Mesenchymal stem cell (in vitro differentiated cells and primary cell): ENCODE measurements around the gene TRAF3.

ENCODE experiments used
- DNase-seq: peaks from one replicate; pipeline ENCODE4 v3.0.0-alpha.2; 2013
- H2AFZ ChIP-seq: one replicate; pipeline ENCODE4 v1.6.1; 2013; ENCODE audit warnings: low read depth, mild to moderate bottlenecking, control low read depth, inconsistent platforms, low read length, moderate library complexity
- H2AK5ac ChIP-seq: 2 replicates; pipeline ENCODE4 v1.6.1; 2013; ENCODE audit warnings: low read length, moderate library complexity, mild to moderate bottlenecking, inconsistent platforms; ENCODE audit not compliant: severe bottlenecking
- H2BK120ac ChIP-seq: one replicate; pipeline ENCODE4 v1.6.1; 2013; ENCODE audit warnings: low read depth, mild to moderate bottlenecking, inconsistent platforms, low read length, moderate library complexity
- H2BK12ac ChIP-seq, 2 experiments: one replicate each; pipeline ENCODE4 v1.6.1; 2013; ENCODE audit warnings: inconsistent platforms in 2 of 2, low read length in 2 of 2, mild to moderate bottlenecking in 2 of 2, moderate library complexity in 2 of 2, control low read depth in 1 of 2
- H2BK15ac ChIP-seq: one replicate; pipeline ENCODE4 v1.6.1; 2013; ENCODE audit warnings: mild to moderate bottlenecking, low read depth, inconsistent platforms; ENCODE audit not compliant: poor library complexity, severe bottlenecking
- H2BK5ac ChIP-seq: 2 replicates; pipeline ENCODE4 v1.6.1; 2013; ENCODE audit warnings: low read depth, mild to moderate bottlenecking, low read length, control low read depth, inconsistent platforms; ENCODE audit not compliant: poor library complexity, severe bottlenecking
- H3K14ac ChIP-seq, 2 experiments: one replicate each; pipeline ENCODE4 v1.6.1; 2013; ENCODE audit warnings: inconsistent platforms in 2 of 2, low read length in 2 of 2, control low read depth in 1 of 2, mild to moderate bottlenecking in 1 of 2, moderate library complexity in 1 of 2
- H3K18ac ChIP-seq, 2 experiments: one replicate each; pipeline ENCODE4 v1.6.1; 2013; ENCODE audit warnings: inconsistent platforms in 2 of 2, low read length in 2 of 2, control low read depth in 1 of 2, low read depth in 1 of 2, mild to moderate bottlenecking in 1 of 2
- H3K23ac ChIP-seq, 2 experiments: one replicate each; pipeline ENCODE4 v1.6.1; 2013; ENCODE audit warnings: inconsistent platforms in 2 of 2, low read length in 2 of 2, mild to moderate bottlenecking in 2 of 2, moderate library complexity in 2 of 2, control low read depth in 1 of 2
- H3K27ac ChIP-seq: 2 replicates; pipeline ENCODE4 v1.5.1; 2013; ENCODE audit warnings: mild to moderate bottlenecking, moderate library complexity, low read length, control low read depth, inconsistent platforms; ENCODE audit not compliant: poor library complexity, severe bottlenecking
- H3K27me3 ChIP-seq, 2 experiments: 2 replicates each; pipeline versions ENCODE4 v1.6.1 to v1.7.0; 2013; ENCODE audit warnings: low read length in 2 of 2, mild to moderate bottlenecking in 2 of 2, moderate library complexity in 2 of 2, control low read depth in 1 of 2, inconsistent platforms in 1 of 2; ENCODE audit not compliant: control insufficient read depth in 1 of 2, insufficient read depth in 1 of 2
- H3K36me3 ChIP-seq, 2 experiments: 2 replicates each; pipeline versions ENCODE4 v1.6.1 to v1.7.0; 2013; ENCODE audit warnings: low read length in 2 of 2, control low read depth in 1 of 2, inconsistent platforms in 1 of 2, low read depth in 1 of 2, mild to moderate bottlenecking in 1 of 2; ENCODE audit not compliant: insufficient read depth in 2 of 2, control insufficient read depth in 1 of 2
- H3K4ac ChIP-seq, 2 experiments: one replicate each; pipeline ENCODE4 v1.6.1; 2013; ENCODE audit warnings: inconsistent platforms in 2 of 2, low read length in 2 of 2, mild to moderate bottlenecking in 2 of 2, moderate library complexity in 2 of 2, control low read depth in 1 of 2, low read depth in 1 of 2
- H3K4me1 ChIP-seq: 2 replicates; pipeline ENCODE4 v1.6.1; 2013; ENCODE audit warnings: low read depth, low read length, control low read depth; ENCODE audit not compliant: control insufficient read depth, insufficient read depth
- H3K4me2 ChIP-seq: 2 replicates; pipeline ENCODE4 v1.6.1; 2013; ENCODE audit warnings: low read length, mild to moderate bottlenecking, inconsistent platforms; ENCODE audit not compliant: poor library complexity, severe bottlenecking
- H3K4me3 ChIP-seq, 2 experiments: 2 replicates each; pipeline versions ENCODE4 v1.5.1 to v1.7.0; 2013; ENCODE audit warnings: low read length in 2 of 2, mild to moderate bottlenecking in 2 of 2, control low read depth in 1 of 2, low read depth in 1 of 2; ENCODE audit not compliant: insufficient read depth in 1 of 2
- H3K79me1 ChIP-seq: replicated peaks from 2 replicates; pipeline ENCODE4 v1.6.1; 2013; ENCODE audit warnings: mild to moderate bottlenecking, control low read depth, low read length, inconsistent platforms; ENCODE audit not compliant: poor library complexity, severe bottlenecking
- H3K9ac ChIP-seq: 2 replicates; pipeline ENCODE4 v1.7.0; 2013; ENCODE audit warnings: mild to moderate bottlenecking, low read length, moderate library complexity
- H3K9me3 ChIP-seq: 2 replicates; pipeline ENCODE4 v1.7.0; 2013; ENCODE audit warnings: mild to moderate bottlenecking, low read length; ENCODE audit not compliant: control insufficient read depth
- H4K8ac ChIP-seq: one replicate; pipeline ENCODE4 v1.6.1; 2013; ENCODE audit warnings: inconsistent platforms, mild to moderate bottlenecking, low read length, moderate library complexity
- H4K91ac ChIP-seq: one replicate; pipeline ENCODE4 v1.6.1; 2013; ENCODE audit warnings: mild to moderate bottlenecking, low read length, inconsistent platforms
- WGBS: methylation state at CpG from one replicate; pipeline ENCODE4 v1.1.7; 2013; ENCODE audit warnings: mixed read lengths; 5-methylcytosine and 5-hydroxymethylcytosine counted together

The TRAF3 gene

DNA sequence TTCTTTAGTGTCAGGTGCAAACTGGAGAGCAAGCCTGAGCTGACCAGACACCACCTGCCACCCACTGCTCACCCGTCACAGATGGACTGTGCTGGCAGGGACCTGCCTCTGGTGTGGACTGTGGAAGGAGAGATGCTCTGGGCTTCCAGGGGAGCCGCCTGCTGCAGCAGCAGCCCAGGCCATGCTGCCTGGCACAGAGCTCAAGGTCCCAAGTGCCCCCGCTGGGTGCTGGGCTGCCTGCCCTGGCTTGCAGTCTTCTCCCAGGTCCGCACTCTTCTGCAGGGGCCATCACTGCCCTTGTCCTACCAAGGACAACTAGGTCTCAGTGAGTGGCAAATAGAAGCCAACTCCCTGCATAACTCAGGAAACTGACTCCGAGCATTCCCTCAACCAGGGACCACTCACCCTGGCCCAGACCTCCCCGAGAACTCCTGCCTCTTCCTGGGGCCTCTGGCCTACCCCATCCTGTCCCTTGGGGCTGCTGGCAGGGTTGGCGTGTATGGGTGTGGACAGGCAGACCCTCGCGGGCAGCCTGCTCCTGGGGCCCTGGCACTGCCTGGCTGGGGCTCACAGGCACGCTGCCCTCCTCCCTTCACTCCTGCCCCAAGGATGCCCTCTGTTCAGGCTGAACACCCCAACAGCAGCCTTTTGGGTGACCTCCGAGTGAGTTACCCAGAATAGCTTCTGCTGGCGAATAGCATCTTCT is 154.5 kb downstream of the TRAF3 start:
- DNase-seq: no peak
- H3K9me3 ChIP-seq: no peaks in the 10 kb centered on the region
- H3K4ac ChIP-seq: no peak overlapping the region
- no peak overlapping the region for H3K4me2 ChIP-seq
- H3K27me3 ChIP-seq: peaks cover 8 to 34% of the 10 kb centered on the region in 2 experiments
- no peak overlapping the region for H4K91ac ChIP-seq
- H3K36me3 ChIP-seq: peaks cover 42 to 46% of the 10 kb centered on the region in 2 experiments
- peaks cover 39% of the 10 kb centered on the region for H3K4me1 ChIP-seq
- H3K23ac ChIP-seq: no peak overlapping the region
- H3K4me3 ChIP-seq: no peak overlapping the region
- no peak overlapping the region for H2AFZ ChIP-seq
- H3K9ac ChIP-seq: no peak overlapping the region
- H2BK12ac ChIP-seq: no peak overlapping the region
- no peak overlapping the region for H3K27ac ChIP-seq
- no peak overlapping the region for H3K18ac ChIP-seq
- no peak overlapping the region for H3K14ac ChIP-seq
- WGBS: 93% methylated on average over 12 of the region's 12 CpGs
- H3K79me1 ChIP-seq: peaks cover 2% of the 10 kb centered on the region
- no peak overlapping the region for H2BK120ac ChIP-seq
- no peak overlapping the region for H4K8ac ChIP-seq
- H2BK5ac ChIP-seq: no peak overlapping the region
- H2AK5ac ChIP-seq: no peak overlapping the region
- H2BK15ac ChIP-seq: no peak overlapping the region

- Histone ChIP-seq H3K4me2 (no peak overlapping the region), H2AFZ (no peak overlapping the region), H3K36me3 (peaks cover 51 to 54% of the 10 kb centered on the region in 2 experiments), H2AK5ac (no peak overlapping the region), H2BK12ac (no peak overlapping the region), H2BK5ac (no peak overlapping the region), H3K23ac (no peak overlapping the region), H3K4me1 (peaks cover 39% of the 10 kb centered on the region), H3K18ac (no peak overlapping the region), H4K91ac (no peak overlapping the region), H3K9me3 (no peaks in the 10 kb centered on the region), H3K4me3 (no peak overlapping the region), H3K9ac (no peak overlapping the region), H2BK15ac (no peak overlapping the region), H2BK120ac (no peak overlapping the region), H4K8ac (no peak overlapping the region), H3K4ac (no peak overlapping the region), H3K27me3 (peaks cover 8 to 28% of the 10 kb centered on the region in 2 experiments), H3K79me1 (peaks cover 5% of the 10 kb centered on the region), H3K27ac (no peak overlapping the region), H3K14ac (no peak overlapping the region)
- no peak for DNase-seq
- 89% methylated on average over 20 of the region's 26 CpGs for WGBS
Measured at GRCh38 chr14:102932484-102933248, 155.4 kb downstream of the TRAF3 start.

GRCh38 chr14:102933618-102934231 is 156.5 kb downstream of the TRAF3 start:
- peaks cover 7 to 18% of the 10 kb centered on the region in 2 experiments for H3K27me3 ChIP-seq
- no peak overlapping the region for H2AFZ ChIP-seq
- H4K91ac ChIP-seq: no peak overlapping the region
- peaks cover 62 to 64% of the 10 kb centered on the region in 2 experiments for H3K36me3 ChIP-seq
- H3K18ac ChIP-seq: no peak overlapping the region
- no peak overlapping the region for H3K27ac ChIP-seq
- no peak overlapping the region for H2BK12ac ChIP-seq
- no peak overlapping the region for H3K9ac ChIP-seq
- no peaks in the 10 kb centered on the region for H3K9me3 ChIP-seq
- no peak overlapping the region for H3K4me3 ChIP-seq
- no peak overlapping the region for H2BK15ac ChIP-seq
- no peak overlapping the region for H3K23ac ChIP-seq
- no peak overlapping the region for H3K4me2 ChIP-seq
- H2BK5ac ChIP-seq: no peak overlapping the region
- no peak for DNase-seq
- no peak overlapping the region for H2BK120ac ChIP-seq
- WGBS: 92% methylated on average over 19 of the region's 20 CpGs
- H3K4ac ChIP-seq: no peak overlapping the region
- H3K4me1 ChIP-seq: peaks cover 29% of the 10 kb centered on the region
- no peak overlapping the region for H4K8ac ChIP-seq
- no peak overlapping the region for H2AK5ac ChIP-seq
- H3K14ac ChIP-seq: no peak overlapping the region
- peaks cover 8% of the 10 kb centered on the region for H3K79me1 ChIP-seq

GRCh38 chr14:102935756-102936155 is 158.5 kb downstream of the TRAF3 start:
- H2BK15ac ChIP-seq: no peak overlapping the region
- no peak overlapping the region for H3K27ac ChIP-seq
- no peak overlapping the region for H3K14ac ChIP-seq
- no peak overlapping the region for H2BK5ac ChIP-seq
- H3K27me3 ChIP-seq: peaks cover 0 to under 1% of the 10 kb centered on the region in 2 experiments
- no peak overlapping the region for H3K18ac ChIP-seq
- H3K23ac ChIP-seq: no peak overlapping the region
- H3K36me3 ChIP-seq: peaks cover 76 to 79% of the 10 kb centered on the region in 2 experiments
- no peak overlapping the region for H2BK120ac ChIP-seq
- peaks cover 10% of the 10 kb centered on the region for H3K4me1 ChIP-seq
- no peak overlapping the region for H3K9ac ChIP-seq
- no peak overlapping the region for H3K4ac ChIP-seq
- no peak for DNase-seq
- H3K9me3 ChIP-seq: no peaks in the 10 kb centered on the region
- WGBS: 100% methylated on average over 1 of the region's 4 CpGs
- H4K91ac ChIP-seq: no peak overlapping the region
- H3K4me3 ChIP-seq: no peak overlapping the region
- no peak overlapping the region for H4K8ac ChIP-seq
- no peak overlapping the region for H3K4me2 ChIP-seq
- H2BK12ac ChIP-seq: no peak overlapping the region
- no peak overlapping the region for H2AK5ac ChIP-seq
- no peak overlapping the region for H2AFZ ChIP-seq
- H3K79me1 ChIP-seq: peaks cover 16% of the 10 kb centered on the region
